ENCODE results near the gene PHOX2A.

PHOX2A gene

GRCh38 chr11:72236774-72237111 lies 7.2 kb downstream of the PHOX2A start (continued):
- no peak for TF ChIP-seq ZFP69B (tag by site-specific recombination; IDR thresholded peaks at IDR 0.05)

- CTCF ChIA-PET, result interaction anchor here (1.2 to 3.5 kb wide), 7 partner anchors 10 to 195 kb away, joined by 3 to 26 read pairs (median 5); partner anchors contain the start of gene INPPL1
- POLR2A ChIA-PET, result interaction anchor here (0.5 to 4.5 kb wide), 4 partner anchors 10 to 173 kb away, joined by 3 to 42 read pairs (median 4); partner anchors contain the start of gene INPPL1
Observed at GRCh38 chr11:72236083-72236697, 7.8 kb downstream of the PHOX2A start.

GRCh38 chr11:72235351-72236057 lies 8.5 kb downstream of the PHOX2A start:
- CTCF ChIA-PET, result interaction anchor here (0.6 to 3.5 kb wide), 8 partner anchors 11 to 210 kb away, joined by 3 to 19 read pairs (median 4); no protein-coding TSS in a partner anchor
- no peaks in the 10 kb centered on the region for H3K4me1 ChIP-seq (ENCODE audit: control insufficient read depth, insufficient read depth, low read length)
- POLR2A ChIA-PET, result interaction anchor here (0.7 to 4.5 kb wide), 3 partner anchors 9 to 12 kb away, joined by 3 to 42 read pairs (median 5); partner anchors contain the start of gene INPPL1
- H3K4me3 ChIP-seq (ENCODE audit: low read depth, low read length), result no peak overlapping the region
- H3K9me3 ChIP-seq (ENCODE audit: control insufficient read depth, insufficient read depth, low read depth, low read length), result no peaks in the 10 kb centered on the region
- H3K36me3 ChIP-seq (ENCODE audit: control insufficient read depth in 2 of 2, insufficient read depth in 1 of 2, low read length in 2 of 2), result peaks cover 0 to 82% of the 10 kb centered on the region in 2 experiments; a peak in 2 of 3 replicates
- TF ChIP-seq ZNF747 (tag by site-specific recombination; IDR thresholded peaks at IDR 0.05), result no peak
- TF ChIP-seq GLIS1 (tag by site-specific recombination; IDR thresholded peaks at IDR 0.05), result peak; percentile 47
- no peak for TF ChIP-seq KLF9 (tag by site-specific recombination; IDR thresholded peaks at IDR 0.05; ENCODE audit: low read depth)
- no peak for TF ChIP-seq ZBTB11 (tag by site-specific recombination; conservative IDR thresholded peaks at IDR 0.05; ENCODE audit: low read depth)
- no peak for TF ChIP-seq ZNF658 (tag by site-specific recombination; IDR thresholded peaks at IDR 0.05)
- TF ChIP-seq ZNF335 (tag by site-specific recombination; conservative IDR thresholded peaks at IDR 0.05), result no peak
- TF ChIP-seq ZNF174 (tag by site-specific recombination; IDR thresholded peaks at IDR 0.05), result no peak
- no peak for TF ChIP-seq ZNF362 (tag by site-specific recombination; IDR thresholded peaks at IDR 0.05)
- H3K27ac ChIP-seq (ENCODE audit: extremely low read depth, low read depth, low read length), result no peak overlapping the region

More at GRCh38 chr11:72236083-72236697, 7.8 kb downstream of the PHOX2A start:
- TF ChIP-seq ZNF830 (tag by site-specific recombination; IDR thresholded peaks at IDR 0.05; ENCODE audit: low read depth) (no peak), ZNF37A (tag by site-specific recombination; IDR thresholded peaks at IDR 0.05) (no peak)
- Histone ChIP-seq H3K4me3 (ENCODE audit: low read depth, low read length) (no peak overlapping the region), H3K27ac (ENCODE audit: extremely low read depth, low read depth, low read length) (no peak overlapping the region), H3K4me1 (ENCODE audit: control insufficient read depth, insufficient read depth, low read length) (no peaks in the 10 kb centered on the region), H3K9me3 (ENCODE audit: control insufficient read depth, insufficient read depth, low read depth, low read length) (no peaks in the 10 kb centered on the region), H3K36me3 (ENCODE audit: control insufficient read depth in 2 of 2, insufficient read depth in 1 of 2, low read length in 2 of 2) (peaks cover 0 to 76% of the 10 kb centered on the region in 2 experiments; a peak in 2 of 3 replicates)

GRCh38 chr11:72234920-72235319 lies 9.1 kb downstream of the PHOX2A start:
- peaks cover 0 to 88% of the 10 kb centered on the region in 2 experiments; a peak in 2 of 3 replicates for H3K36me3 ChIP-seq (ENCODE audit: control insufficient read depth in 2 of 2, insufficient read depth in 1 of 2, low read length in 2 of 2)
- no peaks in the 10 kb centered on the region for H3K9me3 ChIP-seq (ENCODE audit: control insufficient read depth, insufficient read depth, low read depth, low read length)
- no peak overlapping the region for H3K27ac ChIP-seq (ENCODE audit: extremely low read depth, low read depth, low read length)
- H3K4me1 ChIP-seq (ENCODE audit: control insufficient read depth, insufficient read depth, low read length), result no peaks in the 10 kb centered on the region
- CTCF ChIA-PET, result interaction anchor here (0.6 to 0.9 kb wide), 3 partner anchors 97 to 258 kb away, joined by 3 to 5 read pairs (median 4); no protein-coding TSS in a partner anchor
- POLR2A ChIA-PET, result interaction anchor here (0.7 kb wide), 2 partner anchors 12 to 180 kb away, joined by 3 read pairs; no protein-coding TSS in a partner anchor
- H3K4me3 ChIP-seq (ENCODE audit: low read depth, low read length), result no peak overlapping the region
- TF ChIP-seq PATZ1 (tag by site-specific recombination; IDR thresholded peaks at IDR 0.05) (no peak), ZNF548 (tag by site-specific recombination; IDR thresholded peaks at IDR 0.05) (no peak), ZNF513 (tag by site-specific recombination; IDR thresholded peaks at IDR 0.05) (no peak)

All from HEK293 (cell line).